HG03571 (cell line): ENCODE measurements around the gene ADAM19.

Experiments used
- ATAC-seq: cut with Tn5 transposase; IDR thresholded peaks from one replicate; pipeline ENCODE4 v1.9.1; 2021; ENCODE audit not compliant: unreplicated experiment

Gene ADAM19

GRCh38 chr5:157575381-157576020 is at the start of gene ADAM19:
TSS of gene ADAM19 (minus strand) at chr5:157575775. CDS start at chr5:157575696, 79 bp downstream.
- ATAC-seq: no peak

- ATAC-seq: no peak
These were observed 48.6 kb upstream of the ADAM19 start for GRCh38 chr5:157624144-157624543.

- no peak for ATAC-seq
These were observed 45.2 kb upstream of the ADAM19 start for GRCh38 chr5:157620776-157621175.

GRCh38 chr5:157618191-157618765 is 42.7 kb upstream of the ADAM19 start:
- no peak for ATAC-seq

GRCh38 chr5:157616785-157617184 is 41.2 kb upstream of the ADAM19 start:
- ATAC-seq: no peak

GRCh38 chr5:157613385-157614245 is 38.0 kb upstream of the ADAM19 start:
- ATAC-seq: no peak

GRCh38 chr5:157612581-157612980 is 37.0 kb upstream of the ADAM19 start:
- no peak for ATAC-seq

- no peak for ATAC-seq
These were observed 36.2 kb upstream of the ADAM19 start for GRCh38 chr5:157611571-157612476.

- no peak for ATAC-seq
These were observed 35.4 kb upstream of the ADAM19 start for GRCh38 chr5:157610990-157611389.

GRCh38 chr5:157608972-157609565 is 33.5 kb upstream of the ADAM19 start:
- ATAC-seq: no peak

- peak; percentile 46 for ATAC-seq
These were observed 32.0 kb upstream of the ADAM19 start for GRCh38 chr5:157607371-157608161.

- no peak for ATAC-seq
These were observed 30.5 kb upstream of the ADAM19 start for GRCh38 chr5:157606046-157606445.

GRCh38 chr5:157603333-157604190 is 28.0 kb upstream of the ADAM19 start:
- ATAC-seq: no peak

- peak; percentile 53 for ATAC-seq
These were observed 26.9 kb upstream of the ADAM19 start for GRCh38 chr5:157602505-157602904.

- ATAC-seq: no peak
These were observed 24.7 kb upstream of the ADAM19 start for GRCh38 chr5:157600252-157600651.

GRCh38 chr5:157599565-157599964 is 24.0 kb upstream of the ADAM19 start:
- no peak for ATAC-seq

GRCh38 chr5:157598350-157598936 is 22.9 kb upstream of the ADAM19 start:
- no peak for ATAC-seq

- ATAC-seq: no peak
These were observed 21.7 kb upstream of the ADAM19 start for GRCh38 chr5:157597277-157597676.
